ENCODE measurements around the gene TNFAIP2. TPM values are rescaled to one million over a fixed set of nuclear protein-coding genes. Genes with fewer than 3 reads are reported as not detected.
A peak's percentile ranks its signal among the peaks of the same experiment; 100 is the strongest.

Gene TNFAIP2
- total RNA-seq, 4 donors from 2014 or later, result 10.5 to 94.9 (median 31.1) TPM

DNA sequence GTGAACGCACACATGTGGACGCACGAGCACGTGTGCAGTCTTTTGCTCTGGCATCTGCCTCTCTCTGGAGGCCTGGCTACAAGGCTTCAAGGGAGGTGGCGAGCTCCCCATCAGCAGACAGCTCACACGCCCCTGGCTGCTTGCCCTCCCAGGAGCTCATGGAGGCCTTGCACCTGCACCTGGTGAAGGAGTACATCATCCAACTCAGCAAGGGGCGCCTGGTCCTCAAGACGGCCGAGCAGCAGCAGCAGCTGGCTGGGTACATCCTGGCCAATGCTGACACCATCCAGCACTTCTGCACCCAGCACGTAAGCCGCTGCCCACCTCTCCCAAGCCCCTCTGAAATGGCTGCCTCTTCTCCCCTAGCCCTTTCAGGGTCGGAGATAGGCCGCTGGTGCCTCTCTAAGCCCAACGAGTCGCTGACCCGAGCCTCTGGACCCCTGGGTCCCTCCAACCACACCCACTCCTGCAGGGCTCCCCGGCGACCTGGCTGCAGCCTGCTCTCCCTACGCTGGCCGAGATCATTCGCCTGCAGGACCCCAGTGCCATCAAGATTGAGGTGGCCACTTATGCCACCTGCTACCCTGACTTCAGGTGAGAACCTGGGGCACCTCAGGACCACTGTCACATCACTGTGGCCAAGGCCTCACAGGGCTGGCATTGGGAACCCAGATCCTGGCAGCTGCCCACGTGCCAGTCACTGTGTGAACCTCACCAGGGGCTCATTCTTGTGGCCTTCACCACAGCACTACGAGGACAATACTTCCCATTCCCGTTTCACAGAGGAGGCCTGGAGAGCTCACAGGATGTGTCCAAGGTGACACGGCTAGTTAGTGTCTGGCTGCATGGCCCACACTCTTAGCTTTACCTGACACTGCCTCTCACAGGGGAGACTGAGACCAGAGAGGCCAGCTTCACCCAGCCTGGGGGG is 10.2 kb downstream of the TNFAIP2 start:
- H3K36me3 ChIP-seq, result peaks cover 0 to 23% (median 0%) of the 10 kb centered on the region in 3 donors
- TF ChIP-seq, protein P1, sequence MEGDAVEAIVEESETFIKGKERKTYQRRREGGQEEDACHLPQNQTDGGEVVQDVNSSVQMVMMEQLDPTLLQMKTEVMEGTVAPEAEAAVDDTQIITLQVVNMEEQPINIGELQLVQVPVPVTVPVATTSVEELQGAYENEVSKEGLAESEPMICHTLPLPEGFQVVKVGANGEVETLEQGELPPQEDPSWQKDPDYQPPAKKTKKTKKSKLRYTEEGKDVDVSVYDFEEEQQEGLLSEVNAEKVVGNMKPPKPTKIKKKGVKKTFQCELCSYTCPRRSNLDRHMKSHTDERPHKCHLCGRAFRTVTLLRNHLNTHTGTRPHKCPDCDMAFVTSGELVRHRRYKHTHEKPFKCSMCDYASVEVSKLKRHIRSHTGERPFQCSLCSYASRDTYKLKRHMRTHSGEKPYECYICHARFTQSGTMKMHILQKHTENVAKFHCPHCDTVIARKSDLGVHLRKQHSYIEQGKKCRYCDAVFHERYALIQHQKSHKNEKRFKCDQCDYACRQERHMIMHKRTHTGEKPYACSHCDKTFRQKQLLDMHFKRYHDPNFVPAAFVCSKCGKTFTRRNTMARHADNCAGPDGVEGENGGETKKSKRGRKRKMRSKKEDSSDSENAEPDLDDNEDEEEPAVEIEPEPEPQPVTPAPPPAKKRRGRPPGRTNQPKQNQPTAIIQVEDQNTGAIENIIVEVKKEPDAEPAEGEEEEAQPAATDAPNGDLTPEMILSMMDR (IDR thresholded peaks at IDR 0.05), result no peak
- TF ChIP-seq POLR2A (IDR thresholded peaks at IDR 0.05), result no peak

DNA sequence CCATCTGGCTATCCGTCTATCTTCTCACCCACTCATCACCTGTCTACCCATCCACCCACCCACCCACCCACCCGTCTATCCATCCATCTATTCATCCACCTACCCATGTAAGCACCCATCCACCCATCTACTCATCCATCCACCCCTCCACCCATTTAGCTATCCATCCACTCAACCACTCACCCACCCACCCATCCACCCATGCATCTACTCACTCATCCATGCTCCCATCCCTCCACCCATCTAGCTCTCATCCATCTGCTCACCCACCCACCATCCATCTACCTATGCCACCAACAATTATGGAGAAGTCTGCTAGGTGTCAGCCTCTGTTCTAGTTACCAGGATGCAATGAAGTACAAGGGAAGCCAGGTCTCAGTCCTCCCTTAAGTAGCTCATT is 11.1 kb downstream of the TNFAIP2 start:
- no peak for DNase-seq
- peaks cover 0 to 22% (median 0%) of the 10 kb centered on the region in 4 donors for H3K4me1 ChIP-seq
- TF ChIP-seq POLR2A (IDR thresholded peaks at IDR 0.05), result no peak
- TF ChIP-seq, protein P1 (IDR thresholded peaks at IDR 0.05), result no peak
- H3K4me3 ChIP-seq, result no peak overlapping the region
- peaks cover 0 to 23% (median 0%) of the 10 kb centered on the region in 3 donors for H3K36me3 ChIP-seq
- H3K9me3 ChIP-seq, result no peaks in the 10 kb centered on the region
- no peak overlapping the region for H3K27ac ChIP-seq
- H3K27me3 ChIP-seq, result peaks cover 0 to 7% of the 10 kb centered on the region in 2 donors

More for the DNA sequence above, 10.2 kb downstream of the TNFAIP2 start:
- H3K9me3 ChIP-seq, result no peaks in the 10 kb centered on the region
- no peak overlapping the region for H3K4me3 ChIP-seq
- H3K4me1 ChIP-seq, result peaks cover 0 to 22% (median 0%) of the 10 kb centered on the region in 4 donors
- peaks cover 0 to 3% of the 10 kb centered on the region in 2 donors for H3K27me3 ChIP-seq
- no peak overlapping the region for H3K27ac ChIP-seq
- peak in 1 of 3 donors; percentile 34 for DNase-seq

DNA sequence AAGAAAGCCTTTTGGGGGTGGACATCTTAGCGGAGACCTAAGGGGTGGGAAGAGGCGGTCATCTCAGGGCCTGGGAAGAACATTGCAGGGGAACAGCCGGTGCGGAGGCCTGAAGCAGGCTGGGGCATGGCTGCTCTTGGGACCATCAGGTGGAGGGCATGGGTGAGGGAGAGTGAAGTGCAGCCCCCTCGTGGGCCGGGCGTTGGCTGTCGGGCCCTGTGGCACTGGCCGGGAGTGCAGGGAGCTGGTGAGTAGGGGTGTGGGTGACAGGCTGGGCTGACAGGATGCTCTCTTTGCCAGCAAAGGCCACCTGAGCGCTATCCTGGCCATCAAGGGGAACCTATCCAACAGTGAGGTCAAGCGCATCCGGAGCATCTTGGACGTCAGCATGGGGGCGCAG is 11.7 kb downstream of the TNFAIP2 start:
- Histone ChIP-seq H3K36me3 (peaks cover 0 to 23% (median 0%) of the 10 kb centered on the region in 3 donors), H3K27ac (no peak overlapping the region), H3K4me3 (no peak overlapping the region), H3K4me1 (peaks cover 0 to 24% (median 0%) of the 10 kb centered on the region in 4 donors), H3K27me3 (peaks cover 0 to 7% of the 10 kb centered on the region in 2 donors), H3K9me3 (no peaks in the 10 kb centered on the region)
- TF ChIP-seq, protein P1 (IDR thresholded peaks at IDR 0.05), result no peak
- TF ChIP-seq POLR2A (IDR thresholded peaks at IDR 0.05), result no peak
- DNase-seq, result no peak

DNA sequence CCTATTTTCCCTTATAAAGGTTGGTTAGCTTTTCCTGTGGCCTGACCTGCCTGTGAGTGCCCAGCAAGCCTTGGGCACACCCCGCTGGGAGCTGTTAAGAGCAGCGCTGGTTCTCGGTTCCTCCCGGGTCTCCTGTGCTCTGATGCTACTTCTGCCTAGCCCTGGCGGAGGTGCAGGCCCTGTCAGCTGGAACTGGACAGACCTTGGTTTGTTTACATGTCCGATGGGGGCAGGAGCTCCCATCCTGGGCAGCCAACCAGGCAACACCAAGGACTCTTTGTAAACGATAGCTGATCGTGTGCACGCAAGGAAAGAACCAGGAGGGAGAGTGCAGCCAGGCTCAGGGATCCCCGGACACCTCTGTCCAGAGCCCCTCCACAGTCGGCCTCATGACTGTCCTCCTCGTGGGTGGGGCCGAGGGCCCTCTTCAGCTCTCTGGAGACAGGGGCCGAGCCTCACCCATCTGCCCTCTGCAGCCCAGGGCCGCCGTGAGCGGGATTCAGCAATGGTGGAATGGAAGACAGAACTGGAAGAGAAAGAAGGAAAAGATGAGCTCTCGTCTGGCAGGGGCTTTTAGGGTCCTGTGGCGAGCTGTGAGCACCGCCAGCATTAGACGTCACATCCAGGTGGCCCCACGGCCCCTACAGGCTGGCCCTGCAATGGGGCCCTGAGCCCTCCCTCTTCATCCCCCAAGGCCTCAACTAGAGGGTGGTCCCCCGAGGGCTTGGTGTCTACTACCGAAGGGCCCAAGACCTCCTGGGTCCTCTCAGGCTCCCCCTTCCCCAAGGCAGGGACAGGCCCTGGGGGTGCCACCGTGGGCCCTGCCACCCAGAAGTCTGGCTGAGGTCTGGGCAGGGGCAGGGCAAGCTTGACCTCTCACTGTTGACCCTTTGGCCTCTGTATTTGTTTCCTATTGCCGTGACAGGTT is 12.3 kb downstream of the TNFAIP2 start:
- peaks cover 0 to 23% (median 0%) of the 10 kb centered on the region in 3 donors for H3K36me3 ChIP-seq
- DNase-seq, result no peak

More for the DNA sequence above, 12.3 kb downstream of the TNFAIP2 start:
- Histone ChIP-seq H3K27ac (no peak overlapping the region), H3K9me3 (no peaks in the 10 kb centered on the region), H3K27me3 (peaks cover 0 to 7% of the 10 kb centered on the region in 2 donors), H3K4me3 (no peak overlapping the region), H3K4me1 (peaks cover 0 to 21% (median 0%) of the 10 kb centered on the region in 4 donors)
- TF ChIP-seq, protein P1 (IDR thresholded peaks at IDR 0.05), result no peak
- TF ChIP-seq POLR2A (IDR thresholded peaks at IDR 0.05), result no peak
